Measurements from ENCODE around the gene C4BPB.

DNA sequence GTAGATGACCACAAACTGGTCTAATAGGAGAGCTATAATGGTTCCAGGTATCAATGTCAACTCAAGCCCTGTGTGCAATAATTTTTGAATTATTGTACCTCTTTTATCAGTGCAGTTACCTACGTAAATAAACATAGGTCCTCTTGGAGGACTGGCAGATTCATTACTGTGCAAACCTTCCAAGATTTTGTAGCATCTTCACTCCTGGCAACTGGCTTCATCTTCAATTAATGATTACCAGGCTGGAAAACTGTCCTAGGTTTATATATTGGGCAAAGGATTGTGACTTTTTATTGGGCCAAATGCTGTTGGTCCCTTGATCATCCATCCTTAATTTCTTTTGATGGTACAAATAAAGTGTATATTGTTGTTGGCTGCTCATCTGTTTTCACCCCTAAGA is 51.0 kb downstream of the C4BPB start:
- no peak for TF ChIP-seq JUN (IDR thresholded peaks at IDR 0.05; ENCODE audit: borderline replicate concordance, insufficient read depth, insufficient read length, low read depth)
- TF ChIP-seq, protein P1, sequence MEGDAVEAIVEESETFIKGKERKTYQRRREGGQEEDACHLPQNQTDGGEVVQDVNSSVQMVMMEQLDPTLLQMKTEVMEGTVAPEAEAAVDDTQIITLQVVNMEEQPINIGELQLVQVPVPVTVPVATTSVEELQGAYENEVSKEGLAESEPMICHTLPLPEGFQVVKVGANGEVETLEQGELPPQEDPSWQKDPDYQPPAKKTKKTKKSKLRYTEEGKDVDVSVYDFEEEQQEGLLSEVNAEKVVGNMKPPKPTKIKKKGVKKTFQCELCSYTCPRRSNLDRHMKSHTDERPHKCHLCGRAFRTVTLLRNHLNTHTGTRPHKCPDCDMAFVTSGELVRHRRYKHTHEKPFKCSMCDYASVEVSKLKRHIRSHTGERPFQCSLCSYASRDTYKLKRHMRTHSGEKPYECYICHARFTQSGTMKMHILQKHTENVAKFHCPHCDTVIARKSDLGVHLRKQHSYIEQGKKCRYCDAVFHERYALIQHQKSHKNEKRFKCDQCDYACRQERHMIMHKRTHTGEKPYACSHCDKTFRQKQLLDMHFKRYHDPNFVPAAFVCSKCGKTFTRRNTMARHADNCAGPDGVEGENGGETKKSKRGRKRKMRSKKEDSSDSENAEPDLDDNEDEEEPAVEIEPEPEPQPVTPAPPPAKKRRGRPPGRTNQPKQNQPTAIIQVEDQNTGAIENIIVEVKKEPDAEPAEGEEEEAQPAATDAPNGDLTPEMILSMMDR (IDR thresholded peaks at IDR 0.05; ENCODE audit: extremely low read depth in 1 of 2, insufficient read depth in 1 of 2, low read depth in 1 of 2, low read length in 2 of 2) = no peak
- TF ChIP-seq POLR2A (IDR thresholded peaks at IDR 0.05; ENCODE audit: low read depth, low read length) = no peak
